ENCODE results near the gene PRKCE.

PRKCE gene

GRCh38 chr2:45731141-45731540, 79.7 kb downstream of the PRKCE start:
- no peak overlapping the region for H3K4me3 ChIP-seq (ENCODE audit: low read length in 2 of 2)

GRCh38 chr2:45732436-45732835, 81.0 kb downstream of the PRKCE start:
- no peaks in the 10 kb centered on the region for H3K36me3 ChIP-seq (ENCODE audit: control insufficient read depth in 2 of 2, insufficient read depth in 2 of 2, low read length in 2 of 2)
- no peak overlapping the region for H3K27ac ChIP-seq (ENCODE audit: low read depth in 2 of 2, low read length in 2 of 2)
- H3K9me3 ChIP-seq (ENCODE audit: control insufficient read depth in 2 of 2, low read length in 2 of 2) = no peaks in the 10 kb centered on the region
- H3K27me3 ChIP-seq (ENCODE audit: control insufficient read depth in 2 of 2, insufficient read depth in 2 of 2, low read length in 2 of 2) = no peaks in the 10 kb centered on the region
- H3K9ac ChIP-seq (ENCODE audit: low read depth in 1 of 2, low read length in 2 of 2) = no peak overlapping the region
- H3K4me3 ChIP-seq (ENCODE audit: low read length in 2 of 2) = no peak overlapping the region
- H3K4me1 ChIP-seq (ENCODE audit: control insufficient read depth in 2 of 2, insufficient read depth in 2 of 2, low read length in 2 of 2) = no peaks in the 10 kb centered on the region

More at GRCh38 chr2:45731141-45731540, 79.7 kb downstream of the PRKCE start:
- no peaks in the 10 kb centered on the region for H3K9me3 ChIP-seq (ENCODE audit: control insufficient read depth in 2 of 2, low read length in 2 of 2)
- no peaks in the 10 kb centered on the region for H3K36me3 ChIP-seq (ENCODE audit: control insufficient read depth in 2 of 2, insufficient read depth in 2 of 2, low read length in 2 of 2)
- no peak overlapping the region for H3K9ac ChIP-seq (ENCODE audit: low read depth in 1 of 2, low read length in 2 of 2)
- H3K27me3 ChIP-seq (ENCODE audit: control insufficient read depth in 2 of 2, insufficient read depth in 2 of 2, low read length in 2 of 2) = no peaks in the 10 kb centered on the region
- no peak overlapping the region for H3K27ac ChIP-seq (ENCODE audit: low read depth in 2 of 2, low read length in 2 of 2)
- H3K4me1 ChIP-seq (ENCODE audit: control insufficient read depth in 2 of 2, insufficient read depth in 2 of 2, low read length in 2 of 2) = no peaks in the 10 kb centered on the region

GRCh38 chr2:45732946-45733345, 81.5 kb downstream of the PRKCE start:
- no peaks in the 10 kb centered on the region for H3K9me3 ChIP-seq (ENCODE audit: control insufficient read depth in 2 of 2, low read length in 2 of 2)
- no peaks in the 10 kb centered on the region for H3K27me3 ChIP-seq (ENCODE audit: control insufficient read depth in 2 of 2, insufficient read depth in 2 of 2, low read length in 2 of 2)
- H3K9ac ChIP-seq (ENCODE audit: low read depth in 1 of 2, low read length in 2 of 2) = no peak overlapping the region
- no peaks in the 10 kb centered on the region for H3K36me3 ChIP-seq (ENCODE audit: control insufficient read depth in 2 of 2, insufficient read depth in 2 of 2, low read length in 2 of 2)
- H3K4me1 ChIP-seq (ENCODE audit: control insufficient read depth in 2 of 2, insufficient read depth in 2 of 2, low read length in 2 of 2) = no peaks in the 10 kb centered on the region
- no peak overlapping the region for H3K27ac ChIP-seq (ENCODE audit: low read depth in 2 of 2, low read length in 2 of 2)
- H3K4me3 ChIP-seq (ENCODE audit: low read length in 2 of 2) = no peak overlapping the region

- no peaks in the 10 kb centered on the region for H3K36me3 ChIP-seq (ENCODE audit: control insufficient read depth in 2 of 2, insufficient read depth in 2 of 2, low read length in 2 of 2)
- no peak overlapping the region for H3K9ac ChIP-seq (ENCODE audit: low read depth in 1 of 2, low read length in 2 of 2)
- H3K27ac ChIP-seq (ENCODE audit: low read depth in 2 of 2, low read length in 2 of 2) = no peak overlapping the region
- H3K27me3 ChIP-seq (ENCODE audit: control insufficient read depth in 2 of 2, insufficient read depth in 2 of 2, low read length in 2 of 2) = no peaks in the 10 kb centered on the region
- H3K4me1 ChIP-seq (ENCODE audit: control insufficient read depth in 2 of 2, insufficient read depth in 2 of 2, low read length in 2 of 2) = no peaks in the 10 kb centered on the region
- H3K9me3 ChIP-seq (ENCODE audit: control insufficient read depth in 2 of 2, low read length in 2 of 2) = no peaks in the 10 kb centered on the region
- H3K4me3 ChIP-seq (ENCODE audit: low read length in 2 of 2) = no peak overlapping the region
These were observed 82.9 kb downstream of the PRKCE start for GRCh38 chr2:45734336-45734735.

GRCh38 chr2:45734952-45735351, 83.5 kb downstream of the PRKCE start:
- no peak overlapping the region for H3K9ac ChIP-seq (ENCODE audit: low read depth in 1 of 2, low read length in 2 of 2)
- no peak overlapping the region for H3K4me3 ChIP-seq (ENCODE audit: low read length in 2 of 2)
- no peaks in the 10 kb centered on the region for H3K36me3 ChIP-seq (ENCODE audit: control insufficient read depth in 2 of 2, insufficient read depth in 2 of 2, low read length in 2 of 2)
- no peak overlapping the region for H3K27ac ChIP-seq (ENCODE audit: low read depth in 2 of 2, low read length in 2 of 2)
- H3K9me3 ChIP-seq (ENCODE audit: control insufficient read depth in 2 of 2, low read length in 2 of 2) = no peaks in the 10 kb centered on the region
- H3K27me3 ChIP-seq (ENCODE audit: control insufficient read depth in 2 of 2, insufficient read depth in 2 of 2, low read length in 2 of 2) = no peaks in the 10 kb centered on the region
- no peaks in the 10 kb centered on the region for H3K4me1 ChIP-seq (ENCODE audit: control insufficient read depth in 2 of 2, insufficient read depth in 2 of 2, low read length in 2 of 2)

- Histone ChIP-seq H3K4me3 (ENCODE audit: low read length in 2 of 2) (no peak overlapping the region), H3K36me3 (ENCODE audit: control insufficient read depth in 2 of 2, insufficient read depth in 2 of 2, low read length in 2 of 2) (no peaks in the 10 kb centered on the region), H3K27me3 (ENCODE audit: control insufficient read depth in 2 of 2, insufficient read depth in 2 of 2, low read length in 2 of 2) (no peaks in the 10 kb centered on the region), H3K27ac (ENCODE audit: low read depth in 2 of 2, low read length in 2 of 2) (no peak overlapping the region), H3K4me1 (ENCODE audit: control insufficient read depth in 2 of 2, insufficient read depth in 2 of 2, low read length in 2 of 2) (no peaks in the 10 kb centered on the region), H3K9ac (ENCODE audit: low read depth in 1 of 2, low read length in 2 of 2) (no peak overlapping the region), H3K9me3 (ENCODE audit: control insufficient read depth in 2 of 2, low read length in 2 of 2) (no peaks in the 10 kb centered on the region)
These were observed 85.6 kb downstream of the PRKCE start for GRCh38 chr2:45736757-45737704.

- H3K4me3 ChIP-seq (ENCODE audit: low read length in 2 of 2) = no peak overlapping the region
These were observed 88.5 kb downstream of the PRKCE start for GRCh38 chr2:45739796-45740485.

GRCh38 chr2:45741161-45741850, 89.8 kb downstream of the PRKCE start:
- no peaks in the 10 kb centered on the region for H3K27me3 ChIP-seq (ENCODE audit: control insufficient read depth in 2 of 2, insufficient read depth in 2 of 2, low read length in 2 of 2)
- no peak overlapping the region for H3K4me3 ChIP-seq (ENCODE audit: low read length in 2 of 2)
- H3K9me3 ChIP-seq (ENCODE audit: control insufficient read depth in 2 of 2, low read length in 2 of 2) = no peaks in the 10 kb centered on the region
- H3K4me1 ChIP-seq (ENCODE audit: control insufficient read depth in 2 of 2, insufficient read depth in 2 of 2, low read length in 2 of 2) = peaks cover 4 to 14% of the 10 kb centered on the region in 2 donors
- H3K27ac ChIP-seq (ENCODE audit: low read depth in 2 of 2, low read length in 2 of 2) = no peak overlapping the region
- no peak overlapping the region for H3K9ac ChIP-seq (ENCODE audit: low read depth in 1 of 2, low read length in 2 of 2)
- H3K36me3 ChIP-seq (ENCODE audit: control insufficient read depth in 2 of 2, insufficient read depth in 2 of 2, low read length in 2 of 2) = no peaks in the 10 kb centered on the region

More at GRCh38 chr2:45739796-45740485, 88.5 kb downstream of the PRKCE start:
- H3K9me3 ChIP-seq (ENCODE audit: control insufficient read depth in 2 of 2, low read length in 2 of 2) = no peaks in the 10 kb centered on the region
- no peaks in the 10 kb centered on the region for H3K27me3 ChIP-seq (ENCODE audit: control insufficient read depth in 2 of 2, insufficient read depth in 2 of 2, low read length in 2 of 2)
- H3K9ac ChIP-seq (ENCODE audit: low read depth in 1 of 2, low read length in 2 of 2) = no peak overlapping the region
- peaks cover under 1 to 8% of the 10 kb centered on the region in 2 donors for H3K4me1 ChIP-seq (ENCODE audit: control insufficient read depth in 2 of 2, insufficient read depth in 2 of 2, low read length in 2 of 2)
- H3K36me3 ChIP-seq (ENCODE audit: control insufficient read depth in 2 of 2, insufficient read depth in 2 of 2, low read length in 2 of 2) = no peaks in the 10 kb centered on the region
- H3K27ac ChIP-seq (ENCODE audit: low read depth in 2 of 2, low read length in 2 of 2) = no peak overlapping the region

- Histone ChIP-seq H3K36me3 (ENCODE audit: control insufficient read depth in 2 of 2, insufficient read depth in 2 of 2, low read length in 2 of 2) (no peaks in the 10 kb centered on the region), H3K27me3 (ENCODE audit: control insufficient read depth in 2 of 2, insufficient read depth in 2 of 2, low read length in 2 of 2) (no peaks in the 10 kb centered on the region), H3K9ac (ENCODE audit: low read depth in 1 of 2, low read length in 2 of 2) (no peak overlapping the region), H3K27ac (ENCODE audit: low read depth in 2 of 2, low read length in 2 of 2) (peak overlapping the region; percentile 25 to 49), H3K4me3 (ENCODE audit: low read length in 2 of 2) (no peak overlapping the region), H3K9me3 (ENCODE audit: control insufficient read depth in 2 of 2, low read length in 2 of 2) (peaks cover 0 to 2% of the 10 kb centered on the region in 2 donors), H3K4me1 (ENCODE audit: control insufficient read depth in 2 of 2, insufficient read depth in 2 of 2, low read length in 2 of 2) (peaks cover 4 to 14% of the 10 kb centered on the region in 2 donors)
These were observed 92.3 kb downstream of the PRKCE start for GRCh38 chr2:45743531-45744396.
